Measurements from ENCODE around the gene MRPL9. TPM values are rescaled to one million over a fixed set of nuclear protein-coding genes. Genes with fewer than 3 reads are reported as not detected.
"Not testable (repeated sequence)": the region's sequence is repeated elsewhere in the genome, so short reads cannot be mapped to it uniquely, and the experiment has no call there.

The MRPL9 gene
- total RNA-seq, 3 donors from 2014 or later, result 46.5 to 51.2 (median 50.9) TPM

- no peaks in the 10 kb centered on the region for H3K36me3 ChIP-seq (ENCODE audit: low read depth)
- DNase-seq (no peak), ATAC-seq (no peak)
- no peaks in the 10 kb centered on the region for H3K9me3 ChIP-seq
- no peak overlapping the region for H3K4me3 ChIP-seq
- H3K4me1 ChIP-seq (ENCODE audit: low read depth), result no peaks in the 10 kb centered on the region
- TF ChIP-seq CTCF (IDR thresholded peaks at IDR 0.05), result no peak
- intact Hi-C loops (cut with DNase I, micrococcal nuclease), result no loop called here
Measured at GRCh38 chr1:151774256-151774922, 11.1 kb upstream of the MRPL9 start.

GRCh38 chr1:151773702-151774101, 10.4 kb upstream of the MRPL9 start:
- no peaks in the 10 kb centered on the region for H3K4me1 ChIP-seq (ENCODE audit: low read depth)
- H3K4me3 ChIP-seq, result no peak overlapping the region
- no peaks in the 10 kb centered on the region for H3K36me3 ChIP-seq (ENCODE audit: low read depth)
- intact Hi-C loops (cut with DNase I, micrococcal nuclease), result no loop called here
- no peaks in the 10 kb centered on the region for H3K9me3 ChIP-seq
- ATAC-seq (no peak), DNase-seq (no peak)
- TF ChIP-seq CTCF (IDR thresholded peaks at IDR 0.05), result no peak

- H3K4me3 ChIP-seq; ATAC-seq; H3K9me3 ChIP-seq; H3K4me1 ChIP-seq (ENCODE audit: low read depth); intact Hi-C loops (cut with DNase I, micrococcal nuclease); H3K36me3 ChIP-seq (ENCODE audit: low read depth); DNase-seq: not testable (repeated sequence)
Measured at GRCh38 chr1:151769270-151769669, 6.0 kb upstream of the MRPL9 start.

- intact Hi-C loops (cut with DNase I, micrococcal nuclease); H3K4me1 ChIP-seq (ENCODE audit: low read depth); H3K9me3 ChIP-seq; H3K4me3 ChIP-seq; H3K36me3 ChIP-seq (ENCODE audit: low read depth); DNase-seq: not testable (repeated sequence)
- peak; percentile 40 for ATAC-seq
Measured at GRCh38 chr1:151768351-151769066, 5.2 kb upstream of the MRPL9 start.

GRCh38 chr1:151763990-151764389, 694 bp upstream of the MRPL9 start:
- H3K4me1 ChIP-seq (ENCODE audit: low read depth), result peaks cover 6% of the 10 kb centered on the region
- intact Hi-C loops (cut with DNase I, micrococcal nuclease), result no loop called here
- no peak for DNase-seq
- H3K9me3 ChIP-seq, result no peaks in the 10 kb centered on the region
- H3K36me3 ChIP-seq (ENCODE audit: low read depth), result no peaks in the 10 kb centered on the region
- ATAC-seq, result no peak
- no peak for TF ChIP-seq CTCF (IDR thresholded peaks at IDR 0.05)
- H3K4me3 ChIP-seq, result peak overlapping the region; percentile 65

GRCh38 chr1:151760597-151761385, 2.5 kb downstream of the MRPL9 start:
- H3K4me3 ChIP-seq, result no peak overlapping the region
- ATAC-seq (no peak), DNase-seq (no peak)
- TF ChIP-seq CTCF (IDR thresholded peaks at IDR 0.05), result no peak
- H3K36me3 ChIP-seq (ENCODE audit: low read depth), result no peaks in the 10 kb centered on the region
- peaks cover 6% of the 10 kb centered on the region for H3K4me1 ChIP-seq (ENCODE audit: low read depth)
- no peaks in the 10 kb centered on the region for H3K9me3 ChIP-seq
- intact Hi-C loops (cut with DNase I, micrococcal nuclease), result no loop called here
